Islet precursor cell (in vitro differentiated cells): ENCODE results near the gene MGMT.

Experiments used
- DNase-seq: peaks from one replicate; pipeline ENCODE4 v3.0.0-alpha.2; 2018

MGMT gene

GRCh38 chr10:129459762-129460539 lies 7.1 kb upstream of the MGMT start:
- DNase-seq, result peak; percentile 3

- peak; percentile 62 for DNase-seq
Observed at GRCh38 chr10:129462257-129462795, 4.7 kb upstream of the MGMT start.

DNA sequence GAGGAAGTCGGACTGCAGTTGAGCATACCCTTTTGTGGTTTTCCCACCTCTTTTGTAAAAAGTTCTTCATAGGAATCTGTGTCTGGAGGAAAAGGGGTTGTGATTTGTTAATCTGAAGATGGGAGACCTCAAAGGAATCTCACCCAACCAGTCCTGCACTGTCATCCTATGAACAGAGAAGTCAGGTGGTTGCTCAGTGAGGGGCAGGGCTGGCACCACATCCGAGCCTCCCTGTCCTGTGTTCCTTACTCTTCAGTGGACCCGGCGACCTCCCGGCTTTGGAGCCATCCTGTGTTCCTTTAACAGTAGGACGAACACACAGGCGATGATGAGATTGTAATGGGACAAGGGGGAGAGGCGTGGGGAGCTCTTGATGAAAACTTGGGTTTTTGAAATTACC lies 2.8 kb upstream of the MGMT start:
- DNase-seq, result peak; percentile 81

DNA sequence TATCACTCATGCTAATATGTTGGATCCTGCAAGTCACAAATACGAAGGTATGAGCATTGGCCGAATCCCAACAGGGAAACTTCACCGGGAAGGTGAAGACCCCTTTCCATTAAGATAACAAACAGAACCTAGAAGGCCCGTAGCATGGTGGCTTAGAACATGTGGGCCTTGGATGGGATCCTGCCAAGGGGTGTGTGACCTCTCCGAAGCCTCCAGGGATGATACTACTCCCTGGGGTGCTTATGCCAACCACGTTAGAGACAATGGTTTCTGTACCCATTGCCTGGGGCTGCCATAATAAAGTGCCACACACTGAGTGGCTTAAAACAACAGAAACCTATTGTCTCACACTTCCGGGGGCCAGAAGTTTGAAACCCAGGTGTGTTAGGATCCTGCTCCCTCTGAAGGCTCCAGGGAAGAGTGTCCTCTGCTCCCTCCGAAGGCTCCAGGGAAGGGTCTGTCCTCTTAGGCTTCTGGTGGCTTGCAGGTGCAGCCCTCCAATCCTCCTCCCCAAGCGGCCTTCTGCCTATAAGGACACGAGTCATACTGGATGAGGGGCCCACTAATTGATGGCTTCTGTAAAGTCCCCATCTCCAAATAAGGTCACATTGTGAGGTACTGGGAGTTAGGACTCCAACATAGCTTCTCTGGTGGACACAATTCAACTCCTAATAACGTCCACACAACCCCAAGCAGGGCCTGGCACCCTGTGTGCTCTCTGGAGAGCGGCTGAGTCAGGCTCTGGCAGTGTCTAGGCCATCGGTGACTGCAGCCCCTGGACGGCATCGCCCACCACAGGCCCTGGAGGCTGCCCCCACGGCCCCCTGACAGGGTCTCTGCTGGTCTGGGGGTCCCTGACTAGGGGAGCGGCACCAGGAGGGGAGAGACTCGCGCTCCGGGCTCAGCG lies 992 bp upstream of the MGMT start:
- DNase-seq, result peak; percentile 48

DNA sequence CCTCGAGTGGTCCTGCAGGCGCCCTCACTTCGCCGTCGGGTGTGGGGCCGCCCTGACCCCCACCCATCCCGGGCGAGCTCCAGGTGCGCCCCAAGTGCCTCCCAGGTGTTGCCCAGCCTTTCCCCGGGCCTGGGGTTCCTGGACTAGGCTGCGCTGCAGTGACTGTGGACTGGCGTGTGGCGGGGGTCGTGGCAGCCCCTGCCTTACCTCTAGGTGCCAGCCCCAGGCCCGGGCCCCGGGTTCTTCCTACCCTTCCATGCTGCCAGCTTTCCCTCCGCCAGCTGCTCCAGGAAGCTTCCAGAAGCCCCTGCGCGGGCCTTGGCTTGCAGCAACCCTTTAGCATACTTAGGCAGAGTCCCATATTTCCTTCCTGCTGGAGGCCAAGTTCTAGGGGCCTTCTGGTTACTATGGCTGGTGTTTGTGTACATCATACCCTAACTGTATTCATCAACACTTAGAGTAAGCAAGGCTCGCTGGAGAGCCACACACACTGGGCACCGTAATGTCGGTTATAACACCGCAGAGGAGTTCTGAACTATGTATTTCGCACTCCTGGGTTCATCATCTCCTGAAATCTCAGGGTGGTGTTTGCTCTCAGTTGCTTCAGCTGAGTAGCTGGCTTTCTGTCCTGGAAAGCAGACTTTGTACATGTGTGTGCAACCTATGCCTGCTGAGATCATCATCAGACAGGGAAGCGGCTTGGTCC lies 471 bp downstream of the MGMT start:
- no peak for DNase-seq

DNA sequence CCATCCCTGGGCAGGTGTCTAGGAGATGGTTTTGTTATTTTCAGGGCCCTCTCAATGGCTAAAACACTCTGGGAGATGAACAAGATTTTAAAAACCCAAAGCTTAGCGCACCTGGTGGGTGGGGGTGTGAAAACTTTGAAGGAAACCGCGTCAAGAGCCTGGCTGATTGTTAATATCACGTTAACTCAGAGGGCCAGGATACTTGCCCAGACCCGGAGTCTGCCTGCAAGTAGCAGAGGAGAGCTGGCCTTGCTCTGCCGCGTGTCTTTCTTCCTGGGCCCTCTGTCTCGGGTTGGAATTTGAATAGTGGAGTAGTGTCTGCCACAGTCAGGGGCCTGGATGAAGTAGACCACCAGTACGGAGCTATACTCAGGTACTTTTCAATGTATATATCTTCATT lies 1.1 kb downstream of the MGMT start:
- DNase-seq, result peak; percentile 29

GRCh38 chr10:129470103-129470851 lies 3.2 kb downstream of the MGMT start:
- DNase-seq, result peak; percentile 29

DNA sequence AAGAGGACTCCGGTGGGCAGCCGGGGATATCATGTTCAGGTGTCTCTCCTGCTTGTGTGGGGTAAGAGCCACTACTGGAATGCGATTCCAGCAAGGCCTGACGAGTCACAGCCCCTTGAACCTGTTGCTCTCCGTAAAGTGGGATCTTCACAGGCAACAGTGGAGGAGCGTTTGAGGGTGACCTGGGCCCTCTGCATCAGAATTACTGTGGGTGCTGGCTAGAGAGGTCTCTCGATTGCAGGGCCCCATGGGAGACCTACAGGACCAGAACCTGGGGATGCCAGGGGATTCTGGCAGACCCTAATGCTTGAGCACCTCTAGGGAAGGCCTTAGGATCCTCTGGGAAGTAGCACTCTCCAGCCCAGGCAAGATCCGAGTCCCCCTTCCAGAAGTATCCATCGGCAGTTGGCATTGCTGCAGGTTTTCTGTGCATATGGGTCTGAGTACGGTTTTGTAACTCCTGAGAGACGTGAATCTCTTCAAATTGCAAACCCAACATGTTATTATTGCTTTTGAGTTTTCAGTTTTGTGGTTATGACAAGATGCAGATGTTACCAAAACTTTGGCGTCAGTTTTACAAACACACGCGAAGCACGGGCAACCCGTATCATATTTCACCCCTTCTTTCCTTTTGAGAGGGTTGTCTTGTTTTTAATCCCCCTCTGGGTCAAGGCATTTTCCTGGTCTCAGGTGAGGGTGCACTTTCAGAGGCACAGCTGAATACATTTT lies 4.6 kb downstream of the MGMT start:
- peak; percentile 14 for DNase-seq

DNA sequence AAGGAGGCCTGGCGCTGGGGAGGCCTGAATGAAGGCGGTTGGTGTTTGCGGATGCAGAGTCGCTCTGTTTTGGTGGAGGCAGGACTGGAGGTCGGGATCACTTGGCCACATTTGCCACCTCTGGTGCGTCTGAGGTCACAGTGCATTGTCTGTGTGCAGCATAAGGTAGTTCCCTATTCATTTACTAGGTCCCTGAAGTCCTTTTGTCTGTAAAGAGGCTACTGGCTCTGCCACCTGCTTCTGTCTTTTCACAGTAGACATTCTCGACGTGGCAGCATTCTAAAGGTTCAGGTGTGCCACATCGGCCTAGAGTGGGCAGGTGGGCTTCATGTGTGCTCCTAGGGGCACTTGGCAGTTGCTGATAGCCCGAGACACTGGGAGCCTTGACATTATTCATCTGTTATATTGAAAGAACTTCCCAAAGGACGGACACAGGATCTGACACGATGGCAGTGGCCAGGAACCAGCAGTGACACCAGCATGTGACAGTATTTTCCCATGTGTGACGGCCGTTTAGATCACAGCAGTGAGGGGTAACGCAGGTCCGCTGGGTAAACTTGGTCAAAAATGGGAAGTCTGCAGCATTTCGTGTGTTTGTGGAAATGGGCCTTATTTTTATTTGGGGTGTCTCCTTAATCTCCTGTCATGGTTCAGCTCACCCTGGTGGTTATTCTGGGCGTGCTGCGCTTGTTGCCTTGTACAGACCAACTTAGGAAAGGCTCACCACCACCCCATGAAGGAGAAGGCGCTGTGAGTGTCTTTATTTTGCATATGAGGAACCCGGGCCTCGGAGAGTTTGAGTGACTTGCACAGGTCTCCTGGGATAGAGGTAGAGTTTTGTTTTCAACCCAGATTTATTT lies 5.9 kb downstream of the MGMT start:
- DNase-seq, result peak; percentile 32

DNA sequence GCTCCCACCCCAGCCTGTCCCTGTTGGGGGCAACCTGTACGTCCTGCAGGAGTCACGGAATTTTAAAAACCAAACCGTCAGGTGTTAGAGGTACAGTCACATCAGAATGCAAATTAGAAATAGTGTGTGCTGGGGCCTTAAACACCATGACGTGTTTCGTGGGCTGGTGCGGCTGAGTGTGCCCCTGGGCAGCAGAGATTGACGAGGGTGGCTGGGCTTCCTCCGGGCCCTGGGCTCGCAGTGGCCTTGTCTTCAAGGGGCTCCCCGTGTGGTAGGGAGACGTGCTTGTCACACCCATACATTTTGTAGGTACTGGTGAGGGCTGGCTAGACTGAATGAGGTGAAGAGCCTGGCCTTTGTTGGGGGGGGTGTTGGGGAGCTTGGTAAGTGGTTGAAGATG lies 7.6 kb downstream of the MGMT start:
- DNase-seq, result no peak

- peak; percentile 38 for DNase-seq
Observed at GRCh38 chr10:129476431-129476830, 9.4 kb downstream of the MGMT start.

- peak; percentile 27 for DNase-seq
Observed at GRCh38 chr10:129477051-129477450, 10.0 kb downstream of the MGMT start.

DNA sequence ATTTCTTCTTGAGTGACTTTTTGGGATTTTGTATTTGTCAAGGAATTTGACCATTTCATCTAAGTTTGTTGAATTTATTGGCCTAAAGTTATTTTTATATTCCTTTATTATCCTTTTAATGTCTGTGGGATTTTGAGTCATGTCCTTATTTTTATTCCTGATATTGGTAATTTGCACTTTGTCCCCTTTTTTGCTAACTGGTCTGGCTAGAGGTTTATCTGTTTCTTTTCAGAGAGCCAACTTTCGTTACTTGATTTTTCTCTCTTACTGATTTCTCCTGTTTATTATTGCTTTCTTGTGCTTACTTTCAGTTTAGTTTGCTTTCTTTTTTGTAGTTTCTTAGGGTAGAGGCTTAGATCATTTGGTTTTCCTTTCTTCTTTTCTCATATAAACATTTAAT lies 14.6 kb downstream of the MGMT start:
- no peak for DNase-seq

DNA sequence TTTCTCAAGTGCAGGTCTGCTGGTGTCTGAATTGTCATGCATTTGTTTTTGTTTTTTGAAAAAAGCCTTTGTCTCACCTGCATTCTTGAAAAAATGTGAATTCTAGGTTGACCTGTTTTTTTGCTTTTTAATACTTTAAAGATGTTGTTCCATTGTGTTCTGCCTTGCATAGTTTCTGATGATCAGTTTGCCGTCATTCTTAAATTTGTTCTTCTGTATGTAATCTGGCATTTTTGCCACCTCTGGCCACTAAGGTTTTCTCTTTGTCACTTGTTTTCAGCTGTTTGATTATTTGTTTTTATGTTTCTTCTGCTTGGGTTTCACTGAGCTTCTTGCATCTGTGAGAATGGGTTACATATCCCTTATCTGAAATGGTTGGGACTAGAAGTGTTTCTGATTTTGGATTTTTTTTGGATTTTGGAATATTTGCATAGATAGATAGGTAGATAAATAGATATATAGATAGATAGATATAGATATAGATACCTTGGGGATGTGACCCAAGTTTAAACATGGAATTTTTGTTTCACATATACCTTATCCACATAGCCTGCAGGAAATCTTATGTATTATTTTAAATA lies 16.5 kb downstream of the MGMT start:
- DNase-seq, result no peak

- no peak for DNase-seq
Observed at GRCh38 chr10:129486805-129487204, 19.8 kb downstream of the MGMT start.

- DNase-seq, result no peak
Observed at GRCh38 chr10:129491123-129491734, 24.2 kb downstream of the MGMT start.

- no peak for DNase-seq
Observed at GRCh38 chr10:129494176-129494575, 27.1 kb downstream of the MGMT start.

DNA sequence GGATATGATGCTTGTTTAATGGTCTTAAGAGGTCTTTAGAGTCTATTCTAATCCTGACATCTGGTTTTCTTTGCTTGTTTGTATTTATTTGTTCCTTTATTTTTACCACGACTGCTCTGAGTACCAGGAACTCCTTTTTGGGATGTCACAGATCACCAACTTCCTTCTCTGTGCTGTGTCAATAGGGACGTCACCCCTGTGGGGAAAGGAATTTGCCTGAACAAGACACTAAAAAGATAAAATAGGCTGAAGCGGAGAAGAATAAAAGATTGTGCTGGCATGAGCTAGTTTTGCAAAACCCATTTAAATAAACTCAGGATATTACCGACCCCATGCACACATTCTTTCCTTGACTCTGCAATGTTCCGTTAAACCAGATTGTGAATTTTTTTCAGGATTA lies 27.7 kb downstream of the MGMT start:
- DNase-seq, result no peak

DNA sequence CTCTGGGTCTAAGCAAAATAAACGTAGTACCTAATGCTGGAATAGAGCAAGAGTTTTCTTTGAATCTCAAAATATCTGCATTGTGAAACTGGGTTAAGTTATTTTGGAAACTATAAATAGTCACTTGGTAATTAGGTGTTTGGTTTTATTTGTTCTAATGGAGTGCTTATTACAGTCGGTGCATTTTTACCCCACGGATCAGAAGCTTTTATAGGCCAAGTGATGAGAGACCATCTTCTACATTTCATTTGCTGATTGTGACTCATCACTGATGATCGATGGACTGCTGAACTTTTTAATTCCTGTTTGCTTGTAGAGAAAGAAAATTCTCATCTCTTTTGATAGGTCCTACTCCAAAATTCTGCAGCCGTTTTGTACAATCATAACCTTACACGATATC lies 28.2 kb downstream of the MGMT start:
- DNase-seq, result no peak

DNA sequence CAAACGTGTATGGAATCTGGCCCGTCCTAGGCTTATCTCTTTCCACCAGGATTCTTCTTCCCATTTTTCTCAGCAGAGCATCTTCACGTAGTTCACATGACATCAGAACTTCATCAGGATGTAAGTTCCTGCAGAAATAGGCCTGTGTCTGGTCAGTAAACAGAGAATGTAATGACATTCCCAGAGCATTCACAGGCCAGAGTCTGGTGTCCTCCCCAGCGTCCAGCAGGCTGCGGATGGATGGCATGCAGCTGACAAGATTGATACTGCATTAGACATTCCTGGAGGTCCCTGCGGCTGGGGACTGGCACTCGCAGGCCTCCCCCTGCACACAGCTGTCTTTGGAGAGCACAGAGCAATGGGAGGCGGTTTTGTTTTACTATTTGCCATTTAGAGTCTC lies 28.7 kb downstream of the MGMT start:
- DNase-seq, result peak; percentile 81
